Adrenal gland (tissue), 5 donors: ENCODE measurements around the gene PFKFB4.

Experiments used
- POLR2A ChIP-seq, 2 donors: fragments of 450-650 bp; IDR thresholded peaks; one replicate each; pipeline ENCODE4 v1.6.1; 2017; ENCODE audit warnings: antibody characterized with exemption in 2 of 2, mild to moderate bottlenecking in 2 of 2, moderate library complexity in 1 of 2
- TF ChIP-seq, protein P1 (sequence below), 6 experiments: fragments of 450-650 bp in 4 of 6; fragments of 200-600 bp in 2 of 6; sonication (generic) in 1 of 6; IDR thresholded peaks; 1 replicate in 5 of 6; 2 replicates in 1 of 6; pipeline versions ENCODE4 v1.5.1 to v1.8.0; 2016 to 2021; ENCODE audit warnings: antibody characterized with exemption in 6 of 6, mild to moderate bottlenecking in 2 of 6, moderate library complexity in 1 of 6
- donor health status: DM: no; HTN: no; CAD: no.

GRCh38 chr3:48528754-48529153 lies 27.8 kb downstream of the PFKFB4 start:
- no peak for TF ChIP-seq POLR2A (IDR thresholded peaks at IDR 0.05)
- TF ChIP-seq, protein P1, sequence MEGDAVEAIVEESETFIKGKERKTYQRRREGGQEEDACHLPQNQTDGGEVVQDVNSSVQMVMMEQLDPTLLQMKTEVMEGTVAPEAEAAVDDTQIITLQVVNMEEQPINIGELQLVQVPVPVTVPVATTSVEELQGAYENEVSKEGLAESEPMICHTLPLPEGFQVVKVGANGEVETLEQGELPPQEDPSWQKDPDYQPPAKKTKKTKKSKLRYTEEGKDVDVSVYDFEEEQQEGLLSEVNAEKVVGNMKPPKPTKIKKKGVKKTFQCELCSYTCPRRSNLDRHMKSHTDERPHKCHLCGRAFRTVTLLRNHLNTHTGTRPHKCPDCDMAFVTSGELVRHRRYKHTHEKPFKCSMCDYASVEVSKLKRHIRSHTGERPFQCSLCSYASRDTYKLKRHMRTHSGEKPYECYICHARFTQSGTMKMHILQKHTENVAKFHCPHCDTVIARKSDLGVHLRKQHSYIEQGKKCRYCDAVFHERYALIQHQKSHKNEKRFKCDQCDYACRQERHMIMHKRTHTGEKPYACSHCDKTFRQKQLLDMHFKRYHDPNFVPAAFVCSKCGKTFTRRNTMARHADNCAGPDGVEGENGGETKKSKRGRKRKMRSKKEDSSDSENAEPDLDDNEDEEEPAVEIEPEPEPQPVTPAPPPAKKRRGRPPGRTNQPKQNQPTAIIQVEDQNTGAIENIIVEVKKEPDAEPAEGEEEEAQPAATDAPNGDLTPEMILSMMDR (IDR thresholded peaks at IDR 0.05) = no peak
